ENCODE results near the gene INAVA.

DNA sequence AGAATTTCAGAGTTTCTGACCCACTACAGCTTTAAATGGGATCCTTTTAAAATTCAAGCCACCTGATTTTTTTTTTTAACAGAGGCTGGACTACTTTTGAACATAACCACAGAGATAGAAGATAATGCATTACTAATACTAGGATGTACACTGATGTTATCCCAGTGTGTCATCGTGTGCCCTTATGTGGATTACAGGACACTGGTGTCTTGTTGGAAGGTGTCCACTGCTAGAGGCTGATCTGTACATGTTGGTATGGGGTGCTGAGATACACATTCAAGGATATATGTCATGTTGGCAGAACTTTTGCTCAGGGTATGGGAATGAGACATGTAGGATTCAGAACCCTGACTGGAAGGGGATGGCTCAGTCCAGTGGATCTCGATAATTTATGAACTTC, 56.3 kb downstream of the INAVA start:
- TF ChIP-seq CTCF (IDR thresholded peaks at IDR 0.05; ENCODE audit: low read depth, low read length) (no peak), EZH2phosphoT487 (IDR thresholded peaks at IDR 0.05; ENCODE audit: low read depth) (no peak)
